Activated CD8-positive, alpha-beta T cell treated with anti-CD3 and anti-CD28 coated beads for 36 hours (primary cell): ENCODE data around the gene OSMR. TPM values are rescaled to one million over a fixed set of nuclear protein-coding genes. Genes with fewer than 3 reads are reported as not detected.
"Not testable (repeated sequence)": the region's sequence is repeated elsewhere in the genome, so short reads cannot be mapped to it uniquely, and the experiment has no call there.

Experiments
- ATAC-seq: fragments of 200-7000 bp; cut with Tn5 transposase; one replicate; pipeline ENCODE4 v1.10.0; 2021; ENCODE audit warnings: mild to moderate bottlenecking, moderate library complexity
- CTCF ChIA-PET: fragments of 350-600 bp; sonication (Branson Sonifier 250); formaldehyde crosslinking; loops from one replicate; lab custom pipeline; 2021; ENCODE audit warnings: antibody characterized with exemption; lab: Charles Lee
- POLR2A ChIA-PET: fragments of 350-600 bp; sonication (Branson Sonifier 250); formaldehyde crosslinking; loops from one replicate; lab custom pipeline; 2021; ENCODE audit warnings: antibody characterized with exemption; lab: Charles Lee
- DNase-seq: peaks from one replicate; pipeline ENCODE4 v3.0.0-alpha.2; 2020
- H3K27ac Mint-ChIP-seq: one replicate; pipeline ENCODE4 v1.8.0; 2021; ENCODE audit warnings: mild to moderate bottlenecking, mixed read lengths
- H3K27me3 Mint-ChIP-seq: one replicate; pipeline ENCODE4 v1.8.0; 2021; ENCODE audit warnings: mixed read lengths
- H3K36me3 Mint-ChIP-seq: one replicate; pipeline ENCODE4 v1.8.0; 2021; ENCODE audit warnings: low read depth, mixed read lengths
- H3K4me1 Mint-ChIP-seq: one replicate; pipeline ENCODE4 v1.8.0; 2021; ENCODE audit warnings: low read depth, mixed read lengths
- H3K4me3 Mint-ChIP-seq: one replicate; pipeline ENCODE4 v1.8.0; 2021; ENCODE audit warnings: mild to moderate bottlenecking, moderate library complexity, mixed read lengths
- H3K9me3 Mint-ChIP-seq: one replicate; pipeline ENCODE4 v1.8.0; 2021; ENCODE audit warnings: mixed read lengths
- CTCF ChIP-seq: fragments of 200-600 bp; IDR thresholded peaks from one replicate; pipeline ENCODE4 v1.8.0; 2022; ENCODE audit warnings: antibody characterized with exemption, mild to moderate bottlenecking
- intact Hi-C: fragments of 100-400 bp; cut with micrococcal nuclease; formaldehyde crosslinking; loops from one replicate; pipeline ENCODE4 v1.10.0; 2022
- total RNA-seq, 2 experiments: library from RNA; stranded (reverse); gene quantifications; one replicate each; pipeline ENCODE4 v1.2.3, GENCODE V29; 2021

OSMR gene
- total RNA-seq, 2 experiments from 2014 or later, result not detected

GRCh38 chr5:38847559-38848347 lies 1.9 kb downstream of the OSMR start:
- Mint-ChIP-seq H3K4me1 (peaks cover 7% of the 10 kb centered on the region), H3K4me3 (no peak overlapping the region), H3K27ac (no peak overlapping the region), H3K27me3 (peaks cover 50% of the 10 kb centered on the region), H3K9me3 (peaks cover 3% of the 10 kb centered on the region), H3K36me3 (no peaks in the 10 kb centered on the region)
- intact Hi-C loops, result no loop called here
- ChIA-PET POLR2A (no interaction called here), CTCF (interaction anchor here (1.0 to 1.4 kb wide), 3 partner anchors 16 to 74 kb away, joined by 3 to 4 read pairs (median 3); no protein-coding TSS in a partner anchor)
- DNase-seq (no peak), ATAC-seq (no peak)
- TF ChIP-seq CTCF, result no peak

GRCh38 chr5:38848637-38849036 lies 2.8 kb downstream of the OSMR start:
- ChIA-PET POLR2A (no interaction called here), CTCF (interaction anchor here (1.7 kb wide), 1 partner anchor 16 kb away, joined by 3 read pairs; no protein-coding TSS in a partner anchor)
- Mint-ChIP-seq H3K36me3 (no peaks in the 10 kb centered on the region), H3K4me3 (no peak overlapping the region), H3K27me3 (peaks cover 46% of the 10 kb centered on the region), H3K27ac (no peak overlapping the region), H3K4me1 (peaks cover 7% of the 10 kb centered on the region), H3K9me3 (peaks cover 3% of the 10 kb centered on the region)
- DNase-seq, result no peak
- no peak for TF ChIP-seq CTCF
- no peak for ATAC-seq
- intact Hi-C loops, result no loop called here

- H3K4me1 Mint-ChIP-seq, DNase-seq, H3K9me3 Mint-ChIP-seq, POLR2A ChIA-PET, H3K36me3 Mint-ChIP-seq, intact Hi-C loops, H3K4me3 Mint-ChIP-seq, H3K27ac Mint-ChIP-seq, ATAC-seq, CTCF ChIA-PET: not testable (repeated sequence)
- peaks cover 30% of the 10 kb centered on the region for H3K27me3 Mint-ChIP-seq
These were observed 5.8 kb downstream of the OSMR start for GRCh38 chr5:38851640-38852039.

GRCh38 chr5:38853753-38854470 lies 8.1 kb downstream of the OSMR start:
- peaks cover 15% of the 10 kb centered on the region for H3K27me3 Mint-ChIP-seq
- intact Hi-C loops, result no loop called here
- no peak overlapping the region for H3K4me3 Mint-ChIP-seq
- H3K4me1 Mint-ChIP-seq, result no peaks in the 10 kb centered on the region
- H3K36me3 Mint-ChIP-seq, result no peaks in the 10 kb centered on the region
- ATAC-seq (no peak), DNase-seq (no peak)
- TF ChIP-seq CTCF, result no peak
- peaks cover 3% of the 10 kb centered on the region for H3K9me3 Mint-ChIP-seq
- no peak overlapping the region for H3K27ac Mint-ChIP-seq
- ChIA-PET CTCF (no interaction called here), POLR2A (no interaction called here)

- intact Hi-C loops, result no loop called here
- Mint-ChIP-seq H3K4me3 (no peak overlapping the region), H3K9me3 (peaks cover 3% of the 10 kb centered on the region), H3K4me1 (no peaks in the 10 kb centered on the region), H3K27me3 (peaks cover 16% of the 10 kb centered on the region), H3K27ac (no peak overlapping the region), H3K36me3 (no peaks in the 10 kb centered on the region)
- ATAC-seq (no peak), DNase-seq (no peak)
- ChIA-PET CTCF (no interaction called here), POLR2A (no interaction called here)
- no peak for TF ChIP-seq CTCF
These were observed 9.1 kb downstream of the OSMR start for GRCh38 chr5:38854907-38855306.
